Activated CD4-positive, alpha-beta T cell treated with anti-CD3 and anti-CD28 coated beads, Interleukin-2, Interleukin-4, amounts not matched to agents 100 ng/mL and 50 ng/mL, durations not matched to agents 16 hours and 8 hours (primary cell): ENCODE data around the gene CCDC192.
"Not testable (repeated sequence)": the region's sequence is repeated elsewhere in the genome, so short reads cannot be mapped to it uniquely, and the experiment has no call there.

Experiments used
- DNase-seq: peaks from one replicate; pipeline ENCODE4 v3.0.0-alpha.2; 2020; ENCODE audit warnings: low spot score

CCDC192 gene

DNA sequence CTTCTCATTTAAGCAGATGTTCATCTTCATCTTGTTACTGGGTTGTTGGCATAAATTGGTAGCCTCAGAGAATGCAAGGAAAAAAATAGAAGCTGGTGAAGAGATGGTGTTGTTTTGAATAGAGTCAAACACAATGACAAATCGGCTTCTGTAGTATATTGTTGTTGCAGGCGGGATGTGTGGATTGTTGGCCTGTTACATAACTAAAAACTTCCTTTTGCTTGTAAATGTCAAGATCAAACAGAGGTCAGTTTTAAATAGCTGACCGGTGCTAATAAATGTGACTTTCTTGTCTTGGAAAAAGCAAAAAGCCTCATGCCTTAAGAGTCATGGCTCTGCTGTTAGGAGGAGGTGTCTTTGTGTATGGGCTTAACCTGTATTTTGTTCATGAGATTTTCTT, 59.2 kb downstream of the CCDC192 start:
- no peak for DNase-seq

DNA sequence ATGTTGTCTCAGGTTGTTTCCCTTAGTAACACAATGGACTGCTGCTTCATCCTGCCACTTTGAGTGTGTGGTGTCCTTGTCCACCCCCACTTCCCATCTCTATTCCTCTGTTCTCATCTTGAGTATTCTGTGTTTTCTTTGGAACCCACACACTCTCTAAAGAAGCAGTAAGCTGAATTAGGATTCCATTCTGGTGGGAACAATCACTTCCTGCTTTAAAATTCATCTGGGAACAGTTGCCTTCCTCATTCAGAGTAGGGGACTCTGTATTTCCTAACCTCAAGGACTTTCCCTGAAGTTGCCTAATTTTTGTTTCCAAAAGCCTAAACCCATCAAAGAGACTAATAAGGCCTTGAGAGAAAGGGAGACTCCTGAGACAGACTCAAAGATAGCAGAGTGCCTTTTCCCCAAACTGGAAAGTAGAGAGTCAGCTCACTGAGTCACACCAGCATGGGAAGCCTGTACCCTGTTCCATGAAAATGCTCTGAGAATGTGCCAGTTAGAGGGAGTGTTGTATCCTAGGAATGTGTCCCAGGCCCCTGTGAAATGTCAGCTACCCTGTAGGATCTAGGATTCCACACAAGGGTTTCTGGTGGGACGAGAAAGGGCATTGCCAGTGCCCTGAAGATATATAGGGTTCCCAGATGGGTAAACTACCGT, 63.6 kb downstream of the CCDC192 start:
- DNase-seq = no peak

GRCh38 chr5:127769386-127769785, 66.2 kb downstream of the CCDC192 start:
- no peak for DNase-seq

GRCh38 chr5:127770272-127770671, 67.1 kb downstream of the CCDC192 start:
- DNase-seq = no peak

DNA sequence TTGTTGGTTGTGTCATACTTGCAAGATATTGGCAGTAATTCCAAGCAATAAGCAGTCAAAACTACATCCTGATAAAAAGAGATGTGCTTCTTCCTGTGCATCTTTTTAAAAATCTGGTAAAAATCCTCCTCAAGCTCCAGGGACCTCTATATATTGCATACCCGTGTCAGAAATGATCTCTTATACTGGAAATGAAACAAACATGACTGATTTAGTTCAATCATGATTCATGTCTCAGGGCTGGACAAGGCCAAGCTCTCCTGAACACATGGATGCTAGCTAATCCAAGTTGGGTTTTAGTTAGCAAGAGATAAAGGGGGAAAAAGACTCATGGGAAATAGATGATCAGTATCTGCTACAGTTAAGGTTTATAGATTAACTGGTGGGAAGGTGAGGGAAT, 69.3 kb downstream of the CCDC192 start:
- no peak for DNase-seq

- DNase-seq = no peak
These were observed 71.0 kb downstream of the CCDC192 start for GRCh38 chr5:127774221-127774620.

DNA sequence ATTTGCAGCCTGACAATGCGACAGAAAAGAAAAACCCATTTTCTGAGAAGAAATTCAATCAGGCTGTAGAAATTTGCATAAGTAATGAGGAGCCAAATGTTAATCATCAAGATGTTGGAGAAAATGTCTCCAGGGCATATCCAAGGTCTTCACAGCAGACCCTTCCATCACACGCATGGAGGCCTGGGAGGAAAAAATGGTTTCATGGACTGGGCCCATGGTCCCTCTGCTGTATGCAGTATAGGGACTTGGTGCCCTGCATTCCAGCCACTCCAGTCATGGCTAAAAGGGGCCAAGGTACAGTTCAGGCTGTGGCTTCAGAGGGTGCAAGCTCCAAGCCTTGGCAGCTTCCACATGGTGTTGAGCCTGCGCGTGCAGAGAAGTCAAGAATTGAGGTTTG, 73.3 kb downstream of the CCDC192 start:
- no peak for DNase-seq

DNA sequence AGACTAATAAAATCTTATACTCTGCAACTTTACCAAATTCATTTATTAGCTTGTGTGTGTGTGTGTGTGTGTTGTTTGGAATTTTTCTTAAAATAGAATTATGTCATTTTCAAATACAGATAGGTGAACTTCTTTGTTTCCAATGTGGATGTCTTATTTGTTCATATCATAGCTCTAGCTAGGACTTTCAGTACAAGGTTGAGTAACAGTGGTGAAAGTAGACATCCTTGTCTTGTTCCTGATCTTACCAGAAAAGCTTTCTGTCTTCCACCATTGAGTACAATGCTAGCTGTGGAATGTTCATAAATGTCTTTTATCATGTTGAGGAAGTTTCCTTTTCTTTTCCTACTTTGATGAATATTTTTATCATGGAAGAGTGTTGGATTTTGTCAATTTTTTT, 74.8 kb downstream of the CCDC192 start:
- DNase-seq = no peak

- DNase-seq = not testable (repeated sequence)
These were observed 79.3 kb downstream of the CCDC192 start for GRCh38 chr5:127782450-127782849.

DNA sequence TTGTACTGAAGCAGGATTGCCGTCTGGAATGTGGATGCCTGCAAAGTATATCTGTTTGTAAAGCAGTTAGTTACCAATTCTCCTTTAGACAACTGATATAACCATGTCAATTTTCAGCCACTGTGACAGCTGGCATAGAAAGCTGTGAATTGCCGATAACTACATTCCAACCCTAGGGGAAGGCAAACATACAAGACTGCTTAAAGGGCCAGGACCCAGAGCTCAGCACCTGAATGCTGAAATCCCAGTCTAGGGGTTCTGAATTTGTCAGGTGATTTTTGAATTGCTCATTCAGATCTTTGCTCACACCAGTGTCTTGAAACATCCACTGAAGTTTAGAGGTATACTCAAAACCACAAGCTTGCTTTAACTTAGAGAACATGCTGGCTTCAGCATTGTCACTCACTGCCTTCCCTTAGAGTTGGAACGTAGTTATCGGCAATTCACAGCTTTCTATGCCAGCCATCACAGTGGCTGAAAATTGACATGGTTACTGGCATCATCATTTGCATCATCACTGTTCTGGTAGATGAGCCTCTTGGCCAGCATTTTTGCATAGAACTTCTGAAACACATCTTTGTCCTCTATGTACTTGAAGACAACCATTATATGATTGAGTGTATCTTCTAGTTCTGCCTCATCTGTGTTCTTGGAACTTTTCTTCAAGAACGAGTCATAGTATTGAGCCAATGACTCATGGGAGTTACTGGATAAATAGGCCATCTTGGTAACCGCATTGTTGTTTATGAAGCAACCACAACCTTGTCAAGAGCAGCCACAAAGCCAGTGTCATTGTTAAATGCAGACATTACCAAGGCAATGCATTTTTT, 82.1 kb downstream of the CCDC192 start:
- DNase-seq = peak; percentile 82

GRCh38 chr5:127791439-127791838, 88.2 kb downstream of the CCDC192 start:
- DNase-seq = no peak

- DNase-seq = not testable (repeated sequence)
These were observed 88.7 kb downstream of the CCDC192 start for GRCh38 chr5:127791908-127792307.

GRCh38 chr5:127793052-127793451, 89.9 kb downstream of the CCDC192 start:
- no peak for DNase-seq

- DNase-seq = no peak
These were observed 90.7 kb downstream of the CCDC192 start for GRCh38 chr5:127793879-127794278.

DNA sequence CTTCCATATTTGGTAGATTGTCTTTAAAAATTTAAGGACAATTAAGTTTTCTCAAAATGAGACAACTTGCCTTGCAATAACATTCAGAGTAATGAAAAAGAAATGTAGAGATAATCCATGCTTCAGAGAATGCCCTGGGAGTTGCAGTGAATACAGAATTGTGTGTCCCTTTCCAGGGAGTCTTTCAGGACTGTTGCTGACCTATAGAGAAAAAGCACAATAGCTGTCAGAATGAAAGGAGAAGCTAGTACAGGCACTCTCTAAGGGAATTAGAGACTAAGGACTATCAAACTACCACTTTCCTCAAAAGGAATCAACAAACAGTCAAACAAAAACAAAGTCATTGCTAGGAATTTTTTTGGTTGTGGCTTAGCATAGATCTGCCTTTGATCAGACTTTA, 93.0 kb downstream of the CCDC192 start:
- DNase-seq = no peak

- no peak for DNase-seq
These were observed 96.2 kb downstream of the CCDC192 start for GRCh38 chr5:127799293-127799905.

DNA sequence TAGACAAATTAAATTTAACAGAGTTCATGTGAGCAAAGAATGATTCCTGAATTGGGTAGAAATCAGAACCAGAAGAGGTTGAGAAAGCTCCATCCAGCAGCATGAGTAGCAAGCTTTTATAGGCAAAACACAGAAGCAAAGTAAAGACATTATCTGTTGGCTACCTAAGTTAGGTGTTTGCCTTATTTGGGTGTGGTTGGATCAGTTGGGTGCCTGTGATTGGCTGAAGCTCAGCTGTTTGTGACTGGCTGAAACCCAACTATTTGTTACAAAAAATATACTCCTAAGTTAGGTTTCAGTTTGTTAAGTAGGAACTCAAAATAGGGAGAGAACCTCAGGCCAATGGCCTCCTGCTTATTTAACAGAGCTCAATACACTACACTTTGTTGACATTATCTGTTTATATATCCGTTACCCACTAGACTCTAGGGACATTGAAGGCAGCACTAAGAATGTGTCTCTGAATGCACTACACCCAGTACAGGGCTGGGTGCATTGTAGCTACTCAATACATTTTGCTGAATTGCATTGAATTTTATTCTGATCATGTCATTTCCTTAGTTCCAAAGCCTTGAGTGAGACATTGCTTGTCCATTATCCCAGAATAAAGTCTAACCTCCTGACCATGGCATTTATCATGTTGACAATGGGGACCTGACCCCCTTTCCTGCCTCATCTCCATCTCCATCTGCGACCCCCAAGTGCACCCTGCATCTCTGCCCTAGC, 98.7 kb downstream of the CCDC192 start:
- DNase-seq = no peak

- no peak for DNase-seq
These were observed 99.3 kb downstream of the CCDC192 start for GRCh38 chr5:127802477-127802865.

DNA sequence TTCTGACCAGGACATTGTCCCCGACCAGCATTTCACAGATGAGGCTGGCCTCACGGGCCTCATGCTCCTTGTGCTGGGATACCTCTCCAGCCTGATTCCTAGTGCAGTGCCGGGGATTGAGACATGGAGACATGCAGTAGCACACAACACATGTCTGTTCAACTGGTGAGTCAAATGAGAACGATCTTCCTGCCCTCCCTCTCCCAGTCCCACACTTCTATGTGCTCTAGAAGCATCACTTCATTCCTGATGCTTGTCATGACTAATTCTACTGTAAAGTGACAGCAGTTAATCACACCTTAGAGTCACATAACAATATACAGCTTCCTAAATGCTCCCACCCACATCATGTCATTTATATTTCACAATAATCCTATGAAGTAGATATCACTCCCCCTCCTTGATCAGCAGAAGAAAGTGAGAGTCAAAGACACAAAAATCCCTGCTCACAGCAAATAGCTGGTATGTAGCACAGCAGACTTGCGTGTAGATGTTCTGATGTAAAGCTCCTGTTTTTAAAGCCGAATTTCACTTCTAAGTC, 101.8 kb downstream of the CCDC192 start:
- DNase-seq = no peak

- DNase-seq = no peak
These were observed 102.3 kb downstream of the CCDC192 start for GRCh38 chr5:127805448-127805847.

GRCh38 chr5:127806776-127807175, 103.6 kb downstream of the CCDC192 start:
- DNase-seq = no peak

- no peak for DNase-seq
These were observed 106.3 kb downstream of the CCDC192 start for GRCh38 chr5:127809533-127809932.
